ENCODE results near the gene GJC2. TPM values are rescaled to one million over a fixed set of nuclear protein-coding genes. Genes with fewer than 3 reads are reported as not detected.
"Not testable (repeated sequence)": the region's sequence is repeated elsewhere in the genome, so short reads cannot be mapped to it uniquely, and the experiment has no call there.

Gene GJC2
- polyA plus RNA-seq, 1 donor from 2014 or later, result not detected

GRCh38 chr1:228176024-228176395 is 26.3 kb downstream of the GJC2 start:
- Mint-ChIP-seq H3K4me3 (no peak overlapping the region), H3K9me3 (no peaks in the 10 kb centered on the region), H3K4me1 (peaks cover 0 to 10% (median 5%) of the 10 kb centered on the region in 3 donors), H3K27ac (peak overlapping the region in 1 of 3 donors; percentile 73), H3K27me3 (no peaks in the 10 kb centered on the region), H3K36me3 (no peaks in the 10 kb centered on the region)

DNA sequence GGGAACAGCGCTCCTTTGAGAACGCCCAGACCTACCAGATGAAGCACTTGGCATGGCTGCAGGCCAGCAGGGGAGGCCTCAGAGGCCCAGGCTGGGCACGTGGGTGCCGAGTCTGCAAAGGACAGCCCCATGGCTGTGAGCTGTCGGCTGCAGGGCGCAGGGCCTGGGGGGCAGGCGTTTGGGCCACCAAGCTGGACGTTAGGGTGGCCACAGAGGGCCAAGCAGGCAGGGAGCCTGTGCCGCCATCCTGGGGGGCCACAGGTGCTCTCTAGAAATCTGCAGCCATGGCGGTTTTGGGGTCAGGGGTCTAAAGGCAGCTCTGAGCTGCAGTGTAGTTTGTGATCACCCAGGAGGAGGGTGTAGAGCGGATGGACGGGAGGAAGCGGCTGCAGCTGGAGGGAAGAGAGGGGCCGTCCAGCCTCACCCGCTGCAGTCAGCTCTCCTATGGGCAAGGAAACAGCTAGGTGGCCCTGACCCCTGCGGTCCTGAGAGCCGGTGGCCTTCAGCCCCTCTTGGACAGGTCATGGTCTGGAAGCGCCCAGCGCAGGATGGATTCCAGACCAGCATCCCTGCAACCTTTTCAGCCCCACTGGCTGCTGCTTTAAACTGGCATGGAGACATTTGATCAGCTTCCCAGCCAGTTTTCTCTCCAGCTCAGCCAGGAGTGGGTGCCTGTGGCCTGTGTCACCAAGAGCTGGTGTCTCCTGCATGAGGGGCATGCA is 26.9 kb downstream of the GJC2 start:
- H3K4me3 Mint-ChIP-seq, result no peak overlapping the region
- no peaks in the 10 kb centered on the region for H3K36me3 Mint-ChIP-seq
- H3K27me3 Mint-ChIP-seq, result no peaks in the 10 kb centered on the region
- peaks cover 0 to 9% (median 5%) of the 10 kb centered on the region in 3 donors for H3K4me1 Mint-ChIP-seq
- H3K9me3 Mint-ChIP-seq, result no peaks in the 10 kb centered on the region
- no peak overlapping the region for H3K27ac Mint-ChIP-seq

GRCh38 chr1:228177183-228177475 is 27.4 kb downstream of the GJC2 start:
- Mint-ChIP-seq H3K27ac (no peak overlapping the region), H3K27me3 (no peaks in the 10 kb centered on the region), H3K36me3 (no peaks in the 10 kb centered on the region), H3K9me3 (no peaks in the 10 kb centered on the region), H3K4me1 (peaks cover 0 to 8% (median 5%) of the 10 kb centered on the region in 3 donors), H3K4me3 (no peak overlapping the region)

GRCh38 chr1:228177721-228178710 is 28.3 kb downstream of the GJC2 start:
- Mint-ChIP-seq H3K9me3 (no peaks in the 10 kb centered on the region), H3K27ac (peak overlapping the region in 2 of 3 donors; percentile 59 to 77), H3K4me3 (no peak overlapping the region), H3K36me3 (no peaks in the 10 kb centered on the region), H3K4me1 (peaks cover 0 to 5% (median under 1%) of the 10 kb centered on the region in 3 donors), H3K27me3 (no peaks in the 10 kb centered on the region)

GRCh38 chr1:228178737-228179684 is 29.3 kb downstream of the GJC2 start:
- Mint-ChIP-seq H3K4me3 (no peak overlapping the region), H3K27ac (peak overlapping the region in 1 of 3 donors; percentile 51), H3K4me1 (peaks cover 0 to 5% (median 0%) of the 10 kb centered on the region in 3 donors), H3K27me3 (no peaks in the 10 kb centered on the region), H3K9me3 (no peaks in the 10 kb centered on the region), H3K36me3 (no peaks in the 10 kb centered on the region)

- Mint-ChIP-seq H3K27me3 (no peaks in the 10 kb centered on the region), H3K4me1 (peaks cover 0 to 5% (median 0%) of the 10 kb centered on the region in 3 donors), H3K4me3 (no peak overlapping the region), H3K9me3 (no peaks in the 10 kb centered on the region), H3K36me3 (no peaks in the 10 kb centered on the region), H3K27ac (peak overlapping the region in 2 of 3 donors; percentile 14 to 90)
These were observed 30.7 kb downstream of the GJC2 start for GRCh38 chr1:228180271-228180958.

DNA sequence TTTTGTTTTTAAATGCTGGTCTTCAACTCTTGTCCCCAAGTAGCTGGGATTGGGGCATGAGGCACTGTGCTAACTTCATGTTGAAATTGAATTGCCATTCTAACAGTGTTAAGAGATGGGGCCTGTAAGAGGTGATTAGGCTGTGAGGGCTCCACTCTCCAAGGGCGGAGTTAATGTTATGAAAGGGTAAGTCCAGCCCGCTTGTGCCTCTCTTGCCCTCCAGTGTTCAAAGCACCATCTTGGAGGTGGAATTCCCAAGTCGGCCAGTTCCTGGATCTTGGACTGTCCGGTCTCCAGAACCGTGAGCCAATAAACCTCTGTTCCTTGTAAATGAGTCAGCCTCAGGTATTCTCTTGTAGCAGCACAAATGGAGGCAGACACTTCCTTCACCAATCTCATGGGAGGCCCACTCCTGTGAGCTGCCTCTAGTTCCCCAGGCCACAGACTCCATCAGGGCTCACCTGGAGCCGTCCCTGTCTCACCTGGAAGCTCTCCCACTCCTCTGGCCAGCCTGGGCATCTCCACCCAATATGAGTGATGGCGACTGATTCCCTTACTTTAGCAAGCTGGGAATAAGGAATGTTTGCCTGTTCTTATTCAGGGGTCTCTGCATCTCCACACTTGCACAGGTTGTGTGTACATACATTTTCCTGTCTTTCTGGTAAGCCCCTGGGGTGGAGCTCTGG is 31.4 kb downstream of the GJC2 start:
- Mint-ChIP-seq H3K4me3 (no peak overlapping the region), H3K9me3 (no peaks in the 10 kb centered on the region), H3K27ac (no peak overlapping the region)

DNA sequence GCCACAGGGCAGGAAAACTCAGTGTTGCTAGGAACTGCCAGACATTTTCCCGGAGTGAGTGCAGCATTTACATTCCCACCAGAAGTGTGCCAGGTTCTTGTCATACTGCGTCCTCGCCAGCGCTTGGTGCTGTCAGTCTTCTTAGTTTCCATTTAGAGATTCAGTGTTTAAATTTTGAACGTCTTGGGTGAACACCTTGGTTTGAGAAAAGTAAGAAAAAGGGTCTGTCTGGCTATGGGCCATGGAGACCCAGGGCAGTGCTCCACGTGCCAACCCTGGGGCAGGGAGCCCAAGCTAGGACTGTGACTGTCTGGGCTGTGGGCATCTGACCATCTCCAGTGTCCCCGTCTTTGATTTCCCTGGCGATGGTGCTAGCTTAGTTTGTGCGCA is 31.9 kb downstream of the GJC2 start:
- no peak overlapping the region for H3K4me3 Mint-ChIP-seq

More for the DNA sequence above, 31.4 kb downstream of the GJC2 start:
- Mint-ChIP-seq H3K27me3 (no peaks in the 10 kb centered on the region), H3K4me1 (peaks cover 0 to 5% (median 0%) of the 10 kb centered on the region in 3 donors), H3K36me3 (no peaks in the 10 kb centered on the region)

GRCh38 chr1:228182296-228183030 is 32.7 kb downstream of the GJC2 start:
- Mint-ChIP-seq H3K27me3 (no peaks in the 10 kb centered on the region), H3K36me3 (no peaks in the 10 kb centered on the region), H3K4me1 (peaks cover 0 to 5% (median 0%) of the 10 kb centered on the region in 3 donors), H3K9me3 (no peaks in the 10 kb centered on the region), H3K4me3 (no peak overlapping the region), H3K27ac (no peak overlapping the region)

More for the DNA sequence above, 31.9 kb downstream of the GJC2 start:
- H3K27ac Mint-ChIP-seq, result no peak overlapping the region
- no peaks in the 10 kb centered on the region for H3K9me3 Mint-ChIP-seq
- H3K4me1 Mint-ChIP-seq, result peaks cover 0 to 5% (median 0%) of the 10 kb centered on the region in 3 donors
- H3K27me3 Mint-ChIP-seq, result no peaks in the 10 kb centered on the region
- H3K36me3 Mint-ChIP-seq, result no peaks in the 10 kb centered on the region

GRCh38 chr1:228184152-228184551 is 34.4 kb downstream of the GJC2 start:
- Mint-ChIP-seq H3K9me3 (peaks cover 0 to 4% (median 0%) of the 10 kb centered on the region in 3 donors), H3K4me1 (peaks cover 0 to 5% (median 0%) of the 10 kb centered on the region in 3 donors), H3K27ac (peak overlapping the region in 1 of 3 donors; percentile 13), H3K4me3 (no peak overlapping the region), H3K36me3 (no peaks in the 10 kb centered on the region), H3K27me3 (no peaks in the 10 kb centered on the region)

- H3K9me3 Mint-ChIP-seq, result peaks cover 0 to 4% (median 0%) of the 10 kb centered on the region in 3 donors
- no peaks in the 10 kb centered on the region for H3K36me3 Mint-ChIP-seq
- H3K4me1 Mint-ChIP-seq, result no peaks in the 10 kb centered on the region
- no peaks in the 10 kb centered on the region for H3K27me3 Mint-ChIP-seq
- H3K27ac Mint-ChIP-seq, result peak overlapping the region in 1 of 3 donors; percentile 65
- H3K4me3 Mint-ChIP-seq, result no peak overlapping the region
These were observed 35.9 kb downstream of the GJC2 start for GRCh38 chr1:228185641-228185965.

- not testable (repeated sequence) for H3K9me3 Mint-ChIP-seq, H3K4me1 Mint-ChIP-seq, H3K4me3 Mint-ChIP-seq, H3K36me3 Mint-ChIP-seq, H3K27me3 Mint-ChIP-seq
- peak overlapping the region in 1 of 3 donors; percentile 55 for H3K27ac Mint-ChIP-seq
These were observed 38.5 kb downstream of the GJC2 start for GRCh38 chr1:228188249-228188648.

DNA sequence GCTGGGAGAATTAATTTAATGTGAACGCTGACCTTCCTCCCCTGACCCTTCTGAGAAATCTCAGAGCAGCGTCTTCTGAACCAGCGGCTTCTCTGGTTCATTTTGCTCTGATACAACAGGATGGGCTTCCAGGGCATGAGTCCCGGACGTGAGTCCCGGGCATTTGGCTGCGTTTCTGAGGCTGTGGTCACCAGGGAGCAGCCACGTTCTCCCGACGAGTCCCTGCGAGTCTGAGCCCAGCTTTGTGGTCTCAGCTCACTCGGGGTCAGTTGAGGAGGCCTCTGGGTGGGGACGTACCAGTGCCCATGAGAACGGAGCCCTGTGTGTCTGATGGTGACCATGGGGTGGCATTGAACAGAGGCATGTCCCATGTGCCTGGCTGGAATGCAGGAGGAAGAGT is 40.5 kb downstream of the GJC2 start:
- peaks cover 0 to 5% (median 0%) of the 10 kb centered on the region in 3 donors for H3K4me1 Mint-ChIP-seq

More for the DNA sequence above, 40.5 kb downstream of the GJC2 start:
- Mint-ChIP-seq H3K36me3 (no peaks in the 10 kb centered on the region), H3K27ac (no peak overlapping the region), H3K27me3 (no peaks in the 10 kb centered on the region), H3K9me3 (peaks cover 0 to 4% (median 0%) of the 10 kb centered on the region in 3 donors), H3K4me3 (no peak overlapping the region)
